Measurements from ENCODE around the gene ACTR1A.

- no peak for TF ChIP-seq NR3C1 (CRISPR knock-in tag; IDR thresholded peaks at IDR 0.05)
- TF ChIP-seq SIN3A (IDR thresholded peaks at IDR 0.05; ENCODE audit: borderline replicate concordance in 2 of 2, control insufficient read depth in 1 of 2, low read depth in 2 of 2, low read length in 2 of 2) = no peak
These were observed at the start of gene ACTR1A for GRCh38 chr10:102502337-102503151.
